Activated CD8-positive, alpha-beta memory T cell treated with anti-CD3 and anti-CD28 coated beads, Interleukin-2, amount 50 U/mL, for 24 hours (primary cell): ENCODE results near the gene TMEM242.
"Not testable (repeated sequence)": the region's sequence is repeated elsewhere in the genome, so short reads cannot be mapped to it uniquely, and the experiment has no call there.

Experiments
- DNase-seq: peaks from one replicate; pipeline ENCODE4 v3.0.0-alpha.2; 2020; ENCODE audit errors: extremely low read depth

Gene TMEM242

DNA sequence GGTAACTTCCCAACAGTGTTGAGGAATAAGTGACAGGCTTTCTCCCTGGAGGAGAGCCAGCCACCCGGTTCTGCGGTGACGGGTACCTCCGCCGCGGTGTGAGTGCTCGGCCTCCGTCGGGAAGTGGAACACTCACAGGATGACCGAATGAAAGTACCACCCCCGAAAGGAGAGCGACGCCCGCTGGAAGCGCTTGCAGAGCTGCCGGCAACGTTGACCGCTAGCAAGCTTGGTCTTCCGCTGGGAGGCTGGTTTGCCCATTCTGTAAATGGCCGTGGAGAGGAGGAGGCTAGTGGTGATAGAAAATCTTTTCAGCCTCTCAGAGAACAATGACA, 614 bp upstream of the TMEM242 start:
- no peak for DNase-seq

DNA sequence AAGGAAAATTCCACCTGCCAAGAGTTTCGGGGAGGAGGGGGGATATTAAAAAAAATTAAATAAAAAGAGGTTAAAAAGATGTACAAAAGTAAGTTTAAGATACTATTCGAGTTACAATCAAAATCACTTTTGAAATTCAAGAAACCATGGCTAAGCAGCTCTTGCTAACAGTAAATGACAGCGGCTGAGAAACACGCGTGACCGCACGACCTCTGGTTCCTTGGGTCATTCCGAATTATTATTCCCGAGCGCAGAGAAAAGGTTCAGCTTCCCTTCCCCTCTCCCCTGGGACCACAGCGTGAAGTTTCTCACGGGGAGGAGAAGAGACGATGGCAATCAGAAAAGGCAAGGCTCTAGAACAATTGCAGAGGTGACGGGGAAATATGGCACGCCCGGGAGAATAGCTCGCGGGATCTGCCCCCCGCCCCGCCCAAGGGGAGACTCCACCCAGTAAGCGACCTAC, 496 bp downstream of the TMEM242 start:
- DNase-seq = no peak

DNA sequence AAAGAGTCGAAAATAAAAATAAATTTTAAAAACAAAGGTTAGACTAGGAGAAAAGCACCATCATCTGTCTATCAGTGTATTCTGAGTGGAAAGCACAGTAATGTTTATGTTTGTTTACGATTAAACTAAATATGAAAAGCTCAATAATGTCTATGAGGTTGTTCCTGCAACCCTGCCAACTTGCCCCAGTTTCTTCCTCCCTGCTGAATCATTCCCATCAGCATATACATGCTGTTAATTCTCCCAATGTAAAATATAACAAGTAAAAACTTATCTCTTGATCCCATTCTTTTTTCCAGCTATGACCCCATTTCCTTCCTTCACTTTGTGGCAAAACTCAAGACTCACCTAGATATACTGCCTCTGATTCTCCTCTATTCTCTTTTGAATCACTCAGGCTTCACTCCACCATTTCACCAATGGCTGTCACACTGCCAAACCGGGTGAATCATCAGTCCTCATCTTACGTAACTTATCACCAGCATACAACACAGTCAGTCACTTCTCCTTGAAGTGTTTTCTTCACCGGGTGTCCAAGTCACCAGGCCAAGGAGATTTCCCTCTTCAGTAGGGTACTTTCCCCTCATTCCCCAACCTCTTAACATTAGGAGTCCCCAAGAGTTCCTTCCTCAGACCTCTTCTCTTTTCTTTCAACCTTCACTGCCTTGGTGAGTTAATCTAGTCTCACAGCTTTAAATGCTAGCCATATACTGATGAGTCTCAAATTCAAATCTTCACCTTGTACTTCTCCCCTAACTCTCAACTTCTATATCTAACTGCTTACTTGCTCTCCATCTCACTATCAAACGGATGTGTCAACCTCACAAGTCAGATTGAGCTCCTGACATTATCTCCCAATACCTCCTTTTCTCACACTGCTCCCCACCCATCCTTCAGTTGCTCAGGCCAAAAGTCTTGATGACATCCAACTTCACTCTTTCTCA, 6.2 kb downstream of the TMEM242 start:
- no peak for DNase-seq

DNA sequence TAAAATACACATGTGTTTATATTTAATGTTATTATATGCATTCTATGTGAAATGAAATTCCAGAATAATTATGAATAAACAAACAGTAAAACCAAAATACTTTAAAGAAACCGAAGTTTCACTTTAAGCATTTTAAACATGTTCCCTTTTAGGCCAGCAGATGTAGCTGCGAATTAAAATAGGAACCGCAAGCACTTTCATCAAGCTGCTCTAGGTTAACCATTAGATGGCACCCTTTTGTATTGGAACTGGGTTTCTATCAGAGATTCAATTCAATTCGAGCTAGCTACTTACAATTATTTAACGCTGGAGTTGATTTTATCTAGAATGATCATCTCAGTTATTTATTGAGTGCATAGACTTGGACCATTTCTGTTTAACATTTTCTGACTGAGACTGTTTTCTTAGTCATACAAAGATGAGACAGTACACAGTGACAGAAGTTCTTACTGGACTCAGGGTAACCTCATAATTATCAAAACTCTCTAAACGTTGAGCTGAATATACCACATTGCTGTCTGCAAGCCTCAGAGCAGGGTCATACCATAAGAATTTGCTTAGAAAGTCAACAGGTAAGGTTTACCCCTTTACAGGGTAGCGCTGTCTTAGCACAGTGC, 8.5 kb downstream of the TMEM242 start:
- DNase-seq = no peak

DNA sequence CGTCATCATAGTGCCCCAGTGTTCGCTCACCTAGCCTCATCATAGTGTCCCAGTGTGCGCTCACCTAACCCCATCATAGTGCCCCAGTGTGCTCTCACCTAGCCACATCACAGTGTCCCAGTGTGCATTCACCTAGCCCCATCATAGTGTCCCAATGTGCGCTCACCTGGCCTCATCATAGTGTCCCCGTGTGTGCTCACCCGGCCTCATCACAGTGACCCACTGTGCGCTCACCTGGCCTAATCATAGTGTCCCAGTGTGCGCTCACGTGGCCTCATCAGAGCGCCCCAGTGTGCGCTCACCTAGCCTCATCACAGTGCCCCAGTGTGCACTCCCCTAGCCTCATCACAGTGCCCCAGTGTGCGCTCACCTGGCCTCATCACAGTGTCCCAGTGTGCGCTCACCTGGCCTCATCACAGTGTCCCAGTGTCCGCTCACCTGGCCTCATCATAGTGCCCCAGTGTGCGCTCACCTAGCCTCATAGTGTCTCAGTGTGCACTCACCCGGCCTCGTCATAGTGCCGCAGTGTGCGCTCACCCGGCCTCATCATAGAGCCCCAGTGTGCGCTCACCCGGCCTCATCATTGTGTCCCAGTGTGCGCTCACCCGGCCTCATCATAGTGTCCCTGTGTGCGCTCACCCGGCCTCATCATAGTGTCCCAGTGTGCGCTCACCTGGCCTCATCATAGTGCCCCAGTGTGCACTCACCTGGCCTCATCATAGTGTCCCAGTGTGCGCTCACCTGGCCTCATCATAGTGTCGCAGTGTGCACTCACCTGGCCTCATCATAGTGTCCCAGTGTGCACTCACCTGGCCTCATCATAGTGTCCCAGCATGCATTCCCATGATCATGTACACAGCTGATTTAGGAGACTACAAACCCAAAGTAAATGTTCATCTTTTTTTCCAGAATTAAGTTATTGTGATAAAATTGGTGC, 9.5 kb downstream of the TMEM242 start:
- no peak for DNase-seq

DNA sequence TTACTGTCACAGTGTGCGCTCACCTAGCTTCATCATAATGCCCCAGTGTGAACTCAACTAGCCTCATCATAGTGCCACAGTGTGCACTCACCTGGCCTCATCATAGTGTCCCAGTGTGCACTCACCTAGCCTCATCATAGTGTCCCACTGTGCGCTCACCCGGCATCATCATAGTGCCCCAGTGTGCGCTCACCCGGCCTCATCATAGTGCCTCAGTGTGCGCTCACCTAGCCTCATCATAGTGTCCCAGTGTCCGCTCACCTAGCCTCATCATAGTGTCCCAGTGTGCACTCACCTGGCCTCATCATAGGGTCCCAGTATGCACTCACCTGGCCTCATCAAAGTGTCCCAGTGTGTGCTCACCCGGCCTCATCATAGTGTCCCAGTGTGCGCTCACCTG, 10.6 kb downstream of the TMEM242 start:
- no peak for DNase-seq

DNA sequence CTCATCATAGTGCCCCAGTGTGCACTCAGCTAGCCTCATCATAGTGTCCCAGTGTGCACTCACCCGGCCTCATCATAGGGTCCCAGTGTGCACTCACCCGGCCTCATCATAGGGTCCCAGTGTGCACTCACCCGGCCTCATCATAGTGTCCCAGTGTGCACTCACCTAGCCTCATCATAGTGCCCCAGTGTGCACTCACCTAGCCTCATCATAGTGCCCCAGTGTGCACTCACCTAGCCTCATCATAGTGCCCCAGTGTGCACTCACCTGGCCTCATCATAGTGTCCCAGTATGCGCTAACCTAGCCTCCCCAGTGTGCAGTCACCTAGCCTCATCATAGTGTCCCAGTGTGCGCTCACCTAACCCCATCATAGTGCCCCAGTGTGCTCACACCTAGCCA, 12.6 kb downstream of the TMEM242 start:
- DNase-seq = not testable (repeated sequence)

DNA sequence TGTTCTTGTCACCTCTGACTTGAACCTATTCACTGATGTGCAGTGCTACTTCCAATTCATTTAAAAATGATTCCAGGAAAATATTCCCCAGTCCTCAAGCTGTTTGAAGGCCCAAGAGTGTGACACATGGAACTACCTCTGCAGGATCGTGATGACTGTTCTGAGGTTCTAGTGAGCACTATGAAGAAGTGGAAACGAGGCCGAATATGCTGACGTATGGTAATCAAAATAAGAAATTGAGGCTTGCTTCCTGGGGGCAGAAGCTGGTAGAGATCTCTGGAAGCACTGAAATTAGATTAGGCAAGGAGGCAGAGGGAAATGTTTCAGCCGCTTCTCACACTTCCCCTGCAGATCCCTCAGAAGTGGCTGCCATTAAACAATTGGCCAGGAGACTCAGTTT, 15.7 kb downstream of the TMEM242 start:
- no peak for DNase-seq

DNA sequence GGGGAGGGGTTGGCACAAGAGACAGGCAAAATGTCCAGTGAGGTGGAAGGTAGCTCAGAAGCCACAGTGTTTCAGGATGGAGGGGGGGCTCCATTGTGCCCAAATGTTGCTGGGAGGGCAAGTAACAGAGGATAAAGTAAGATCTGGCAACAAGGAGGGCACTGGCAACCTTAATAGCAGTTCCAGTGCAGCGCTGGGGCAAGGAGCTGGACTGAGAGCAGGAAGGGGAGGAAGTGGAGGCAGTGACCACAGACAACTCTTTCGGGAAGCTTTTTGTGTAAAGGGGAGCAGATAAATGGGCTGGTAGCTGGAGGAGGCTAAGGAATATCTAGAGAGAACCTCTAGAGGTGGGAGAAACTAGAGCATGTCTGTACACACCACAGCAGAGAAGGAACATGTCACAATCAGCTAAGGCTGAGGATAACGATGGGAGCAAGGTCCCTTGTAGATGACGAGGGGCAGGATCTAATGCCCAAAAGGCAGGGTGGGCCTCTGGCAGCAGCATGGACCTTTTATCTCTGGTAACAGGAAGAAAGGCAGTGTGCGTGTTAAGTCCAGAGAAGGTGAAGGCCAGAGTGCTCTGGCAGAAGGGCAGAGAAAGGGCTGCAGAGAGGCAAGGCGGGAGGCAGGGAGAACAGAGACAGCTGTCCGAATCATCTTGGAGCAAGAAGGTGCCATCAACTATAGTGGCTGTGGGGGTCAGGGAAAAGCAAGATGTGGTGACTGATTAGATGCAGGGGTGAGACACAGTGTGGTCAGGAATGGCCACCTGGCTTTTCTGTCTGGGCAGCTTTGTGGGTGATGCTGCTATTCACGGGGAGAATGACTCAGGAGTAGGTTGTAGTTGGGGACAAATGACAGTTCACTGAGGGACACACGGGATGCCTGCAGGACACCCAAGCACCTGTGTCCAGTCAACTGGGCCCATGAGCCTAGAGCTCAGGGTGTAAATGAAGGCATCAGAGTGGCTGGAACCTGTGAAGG, 17.4 kb downstream of the TMEM242 start:
- no peak for DNase-seq

DNA sequence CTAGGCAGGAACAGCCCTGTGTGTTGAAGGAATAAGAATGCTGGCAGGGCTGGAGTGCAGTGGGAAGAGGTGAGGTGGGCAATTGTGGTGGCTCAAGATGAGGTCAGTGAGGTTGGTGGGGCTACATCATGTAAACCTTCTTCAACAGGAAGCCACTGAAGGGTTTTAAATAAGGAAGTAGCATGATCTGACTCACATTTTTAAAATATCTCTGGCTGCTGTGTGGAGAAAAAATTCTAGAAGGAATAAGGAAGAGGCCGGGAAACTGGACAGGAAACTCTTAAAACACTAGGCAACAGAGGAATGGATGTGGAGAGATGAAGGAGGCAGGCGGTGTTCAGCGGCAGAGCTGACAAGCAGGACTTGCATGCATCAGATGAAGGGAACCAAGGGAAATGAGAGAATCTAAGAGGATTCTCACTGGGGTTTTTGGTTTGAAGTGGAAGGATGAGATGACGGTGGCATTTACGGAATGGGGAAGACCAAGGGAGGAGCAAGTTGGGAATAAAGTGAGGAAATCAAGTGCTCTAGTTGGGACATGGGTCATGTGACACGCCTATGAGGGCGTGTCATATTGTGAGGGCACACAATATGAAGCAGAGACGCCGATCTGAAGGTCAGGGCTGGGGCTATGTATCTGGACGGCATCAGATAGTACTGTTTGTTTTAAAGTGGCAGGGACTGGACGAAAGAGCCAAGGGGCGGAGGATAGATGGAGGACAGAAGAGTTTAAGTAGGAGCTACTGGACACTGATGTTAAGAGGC, 18.2 kb downstream of the TMEM242 start:
- DNase-seq = no peak

DNA sequence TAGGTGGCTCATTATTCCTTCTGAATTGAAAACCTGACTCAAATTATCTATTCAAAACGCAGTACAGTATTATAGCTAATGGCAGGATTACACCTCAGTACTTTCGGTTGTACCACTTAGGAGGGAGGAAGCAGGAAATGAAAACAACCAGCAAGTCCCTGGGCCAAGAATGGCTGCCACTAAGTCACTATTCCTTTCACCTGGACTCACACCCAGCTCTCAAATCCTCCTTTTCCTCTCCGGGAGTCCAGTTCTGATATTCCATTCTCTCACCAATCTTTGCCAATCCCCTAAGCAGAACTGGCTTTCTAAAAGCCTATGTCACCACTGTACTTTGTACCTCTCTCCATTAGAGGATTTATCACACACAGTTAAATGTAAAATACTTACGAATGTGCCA, 20.6 kb downstream of the TMEM242 start:
- no peak for DNase-seq

DNA sequence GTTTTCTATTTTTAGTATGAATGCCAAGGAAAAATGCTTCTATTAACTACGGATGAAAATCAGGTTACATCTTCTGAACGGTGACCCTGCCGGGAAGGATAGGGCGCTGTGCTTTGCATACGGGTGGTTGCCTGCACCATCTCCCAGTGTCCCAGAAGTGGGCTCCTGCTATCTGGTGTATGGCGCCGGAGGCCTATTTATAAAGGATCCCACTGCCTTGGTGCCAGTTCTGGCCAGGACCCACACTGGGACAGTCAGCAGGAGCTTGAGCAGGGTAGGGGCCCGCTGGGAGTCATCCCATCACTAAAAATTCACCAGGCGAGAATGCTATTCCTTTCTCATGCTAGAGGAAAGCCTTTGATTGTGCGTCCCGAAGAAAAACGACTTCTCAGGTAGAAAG, 22.9 kb downstream of the TMEM242 start:
- DNase-seq = no peak

DNA sequence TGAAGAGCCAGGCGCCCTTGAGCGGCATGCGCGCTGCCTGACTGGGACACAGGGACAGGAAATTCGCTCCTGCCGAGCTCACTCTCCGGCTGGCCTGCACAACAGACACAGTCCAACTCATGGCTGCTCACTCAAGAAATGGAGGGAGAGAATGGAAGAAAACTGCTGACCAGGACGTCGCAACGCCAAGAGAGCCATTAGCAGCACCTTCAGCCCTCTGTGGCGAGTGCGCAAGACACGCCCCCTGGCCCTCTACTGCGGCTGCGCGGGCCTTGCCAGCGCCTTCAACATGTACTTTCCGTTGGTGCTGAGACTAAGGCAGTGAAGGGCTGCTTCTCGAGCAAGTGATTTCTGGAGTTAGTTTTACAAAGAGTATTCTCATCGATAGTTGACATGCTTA, 23.3 kb downstream of the TMEM242 start:
- no peak for DNase-seq

DNA sequence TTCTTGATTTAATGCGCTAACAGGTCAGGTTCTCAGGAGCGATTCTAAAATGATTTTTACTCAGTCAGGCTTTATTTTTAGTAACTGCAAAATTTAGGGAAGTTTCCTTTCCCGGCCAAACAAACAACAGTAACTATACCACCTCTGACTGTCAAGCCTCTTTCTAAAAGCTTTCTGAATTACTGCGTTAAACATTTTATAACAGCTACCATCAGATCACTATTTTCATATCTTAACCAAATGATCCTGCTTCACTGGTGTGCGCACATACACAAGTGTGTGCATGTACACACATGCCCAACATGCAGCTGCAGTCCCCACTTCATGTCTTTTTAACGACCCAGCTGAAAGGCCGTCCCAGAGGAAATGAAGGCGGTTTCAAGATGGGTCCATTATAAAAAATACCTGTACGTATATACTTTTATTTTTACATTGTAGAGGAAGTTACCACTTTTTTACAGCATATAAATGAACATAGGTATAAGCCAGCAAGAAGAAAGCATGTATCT, 25.0 kb downstream of the TMEM242 start:
- no peak for DNase-seq

DNA sequence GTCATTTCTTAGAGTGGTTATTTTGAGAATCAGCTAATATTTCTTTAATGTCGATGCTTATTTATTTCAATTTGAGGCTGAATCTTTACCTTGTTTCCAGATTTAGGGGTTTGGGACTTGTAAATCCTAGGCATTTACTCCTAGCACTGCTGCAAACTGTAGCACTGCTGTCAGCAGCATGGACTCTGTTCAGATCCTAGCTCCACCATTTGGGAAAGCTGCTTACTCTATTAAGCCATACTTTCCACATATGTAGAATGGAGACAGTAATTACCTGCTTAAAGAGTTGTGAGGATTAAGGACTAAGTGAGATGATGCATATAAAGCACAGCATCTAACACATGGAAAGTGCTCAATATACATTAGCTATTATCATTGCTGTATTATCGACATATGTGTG, 28.7 kb downstream of the TMEM242 start:
- no peak for DNase-seq

DNA sequence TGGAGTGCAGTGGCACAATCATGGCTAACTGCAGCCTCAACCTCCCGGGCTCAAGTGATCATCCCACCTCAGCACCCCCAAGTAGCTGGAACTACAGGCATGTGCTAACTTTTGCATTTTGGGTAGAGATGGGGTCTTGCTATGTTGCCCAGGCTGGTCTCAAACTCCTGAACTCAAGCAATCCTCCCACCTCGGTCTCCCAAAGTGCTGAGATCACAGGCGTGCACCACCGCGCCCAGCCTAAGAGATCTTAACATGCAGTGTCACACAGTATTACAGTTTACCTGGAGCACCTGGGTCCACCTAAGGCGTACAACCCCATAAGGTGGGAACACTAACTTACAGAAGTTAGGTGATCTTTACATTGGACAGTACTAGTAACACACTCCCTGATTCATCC, 29.5 kb downstream of the TMEM242 start:
- no peak for DNase-seq

DNA sequence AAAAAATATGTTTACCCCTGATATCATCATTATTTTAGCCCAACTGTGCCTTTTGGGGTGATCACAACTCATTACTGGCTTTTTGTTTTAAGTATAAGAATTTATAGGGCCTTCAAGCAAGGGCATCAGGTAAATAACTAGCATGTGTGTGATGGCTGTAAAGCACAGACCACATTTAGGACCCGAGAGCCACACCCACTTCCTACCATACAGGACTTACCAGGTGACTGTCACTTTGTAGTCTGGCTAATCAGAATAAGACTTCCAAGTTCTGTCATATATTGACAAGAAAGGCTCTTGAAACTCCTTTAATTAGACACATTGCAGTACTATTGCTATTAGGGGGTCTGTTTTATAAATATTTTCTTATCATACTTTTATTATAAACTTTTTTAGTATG, 31.1 kb downstream of the TMEM242 start:
- DNase-seq = no peak

DNA sequence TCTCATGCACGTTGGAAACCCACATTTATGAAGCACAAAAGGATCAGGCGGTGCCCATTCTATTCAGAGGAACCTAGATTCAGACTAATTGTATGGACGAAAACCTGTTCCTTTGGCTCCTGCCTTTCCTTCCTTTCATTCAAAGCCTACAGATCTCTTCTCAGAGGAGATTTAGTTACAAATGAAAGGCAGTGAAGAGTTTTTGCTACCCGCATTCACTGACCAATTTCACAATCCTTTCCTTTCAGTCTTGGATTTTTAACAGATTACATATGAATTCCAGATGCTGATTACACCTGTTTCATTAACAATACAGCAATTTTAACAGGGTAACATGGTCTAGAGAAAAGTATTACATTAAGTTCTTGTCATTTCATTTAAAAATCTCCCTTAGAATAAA, 32.0 kb downstream of the TMEM242 start:
- DNase-seq = no peak

DNA sequence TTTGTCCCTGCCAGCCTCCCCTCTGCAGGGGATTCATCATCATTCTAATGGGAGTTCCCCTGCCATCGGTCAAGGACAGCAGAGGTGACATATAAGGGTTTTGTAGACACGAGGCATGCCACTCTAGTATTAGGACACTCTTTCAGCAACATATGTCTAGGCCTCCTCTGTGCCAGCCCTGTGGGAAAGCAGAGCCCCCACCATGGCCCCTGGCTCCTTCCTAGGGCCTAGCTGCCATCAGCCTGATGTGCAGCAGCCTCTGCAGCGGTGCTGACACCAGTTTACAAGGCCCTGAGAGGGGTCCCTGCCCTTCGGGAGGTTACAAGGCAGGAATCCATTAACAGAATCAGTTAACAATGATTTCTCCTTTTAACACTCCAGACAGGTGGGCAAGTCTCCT, 32.5 kb downstream of the TMEM242 start:
- DNase-seq = no peak

DNA sequence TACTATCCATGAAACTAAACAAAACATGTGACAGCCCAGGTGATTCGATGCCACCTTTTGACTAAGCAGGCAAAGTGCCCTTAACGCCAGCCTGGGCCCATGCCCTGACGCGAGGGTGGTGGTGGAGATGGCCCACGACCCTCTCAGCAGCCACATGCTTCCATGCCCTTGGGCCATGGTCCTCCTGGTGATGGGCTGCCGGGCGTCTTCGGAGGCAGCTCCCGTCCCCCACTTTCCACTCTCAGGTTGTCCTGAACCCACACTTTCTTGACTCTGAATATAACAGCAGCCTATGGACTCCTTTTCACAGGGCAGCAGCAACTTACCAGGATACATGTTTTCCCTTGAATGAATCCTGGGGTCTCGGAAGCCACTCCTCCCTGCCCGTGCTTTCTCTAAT, 33.6 kb downstream of the TMEM242 start:
- no peak for DNase-seq
